Astrocyte of the hippocampus (primary cell): ENCODE results near the gene WASF3.
A peak's percentile ranks its signal among the peaks of the same experiment; 100 is the strongest.

Experiments
- DNase-seq: peaks from one replicate; pipeline ENCODE4 v3.0.0; 2011; ENCODE audit warnings: low read depth, low spot score

Gene WASF3

GRCh38 chr13:26589754-26590153 is 32.3 kb downstream of the WASF3 start:
- DNase-seq = peak; percentile 62

- DNase-seq = no peak
These were observed 32.9 kb downstream of the WASF3 start for GRCh38 chr13:26590379-26590778.

GRCh38 chr13:26590951-26591350 is 33.5 kb downstream of the WASF3 start:
- DNase-seq = no peak

GRCh38 chr13:26591672-26592071 is 34.2 kb downstream of the WASF3 start:
- DNase-seq = no peak

DNA sequence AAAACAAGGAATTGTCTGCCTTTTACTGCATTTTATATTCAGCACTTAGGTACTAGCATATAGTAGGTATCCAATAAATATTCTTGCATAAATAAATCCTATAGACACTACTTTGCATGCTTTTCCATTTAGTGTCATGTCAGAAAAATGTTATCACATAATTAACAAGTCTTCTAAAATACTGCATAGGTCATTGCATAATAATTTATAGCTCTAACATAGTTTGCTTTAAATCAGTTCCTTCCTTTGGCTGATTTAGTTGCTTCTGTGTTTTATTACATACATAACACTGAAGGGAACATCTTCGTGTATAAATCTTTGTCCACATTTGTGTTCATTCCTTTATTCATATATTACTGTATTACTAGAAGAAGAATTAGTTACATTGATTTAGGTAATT is 36.2 kb downstream of the WASF3 start:
- DNase-seq = no peak

- DNase-seq = no peak
These were observed 36.9 kb downstream of the WASF3 start for GRCh38 chr13:26594363-26594762.

DNA sequence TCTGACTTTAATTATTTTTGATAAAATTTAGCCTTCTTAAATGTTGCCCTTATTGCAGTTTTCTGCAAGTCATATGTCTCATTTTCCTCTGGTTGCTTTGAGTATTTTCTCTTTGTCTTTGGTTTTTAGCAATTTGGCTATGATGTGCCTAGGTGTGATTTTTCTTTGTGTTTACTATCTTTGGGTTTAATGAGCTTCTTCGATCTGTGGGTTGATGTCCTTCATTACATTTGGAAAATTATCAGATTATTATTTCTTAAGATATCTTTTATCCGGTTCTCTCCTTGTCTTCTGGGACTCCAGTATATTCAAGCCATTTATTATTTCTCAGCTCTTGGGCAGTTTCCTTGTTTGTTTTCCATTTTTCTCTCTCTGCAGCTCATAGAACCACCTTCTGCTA is 39.0 kb downstream of the WASF3 start:
- no peak for DNase-seq

- no peak for DNase-seq
These were observed 41.9 kb downstream of the WASF3 start for GRCh38 chr13:26599403-26599802.

DNA sequence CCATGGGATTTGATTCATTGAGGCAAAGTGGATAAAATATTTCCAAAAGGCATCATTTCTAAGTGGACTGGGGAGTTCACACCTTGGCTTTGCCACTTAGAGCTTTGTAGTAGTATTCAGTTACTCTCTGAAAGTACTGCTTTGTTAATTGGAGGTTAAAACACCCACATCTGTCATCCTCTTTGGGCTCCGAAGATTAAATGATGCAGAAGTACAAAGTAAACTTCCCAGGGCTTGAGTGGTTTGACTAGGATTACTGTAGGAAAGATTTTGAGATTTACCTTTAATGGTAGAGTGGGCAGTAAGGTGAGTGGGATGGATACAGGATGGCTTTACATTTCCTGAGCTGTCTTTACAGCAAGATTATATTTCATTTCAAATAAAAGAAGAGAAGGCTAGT is 42.4 kb downstream of the WASF3 start:
- DNase-seq = no peak

DNA sequence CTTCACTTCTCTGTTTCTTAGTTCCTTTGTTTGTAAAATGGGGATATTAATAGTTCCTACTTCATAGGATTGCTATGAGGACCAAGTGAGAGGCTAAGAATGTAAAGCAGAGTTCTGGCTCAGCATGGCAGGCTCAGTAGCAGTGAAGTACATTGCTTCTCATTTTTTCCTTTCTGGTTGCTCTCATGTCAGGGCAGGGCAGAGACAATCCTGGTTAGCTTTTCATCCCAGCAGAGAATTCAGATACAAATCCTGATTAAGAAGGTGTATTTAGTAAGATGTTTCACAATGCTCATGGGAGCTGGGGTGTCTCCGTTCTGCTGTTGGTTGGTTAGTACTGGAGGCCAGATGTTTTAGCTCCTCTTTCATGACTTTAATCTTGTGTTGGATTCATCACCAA is 42.9 kb downstream of the WASF3 start:
- DNase-seq = no peak

GRCh38 chr13:26601669-26602068 is 44.2 kb downstream of the WASF3 start:
- peak; percentile 26 for DNase-seq

DNA sequence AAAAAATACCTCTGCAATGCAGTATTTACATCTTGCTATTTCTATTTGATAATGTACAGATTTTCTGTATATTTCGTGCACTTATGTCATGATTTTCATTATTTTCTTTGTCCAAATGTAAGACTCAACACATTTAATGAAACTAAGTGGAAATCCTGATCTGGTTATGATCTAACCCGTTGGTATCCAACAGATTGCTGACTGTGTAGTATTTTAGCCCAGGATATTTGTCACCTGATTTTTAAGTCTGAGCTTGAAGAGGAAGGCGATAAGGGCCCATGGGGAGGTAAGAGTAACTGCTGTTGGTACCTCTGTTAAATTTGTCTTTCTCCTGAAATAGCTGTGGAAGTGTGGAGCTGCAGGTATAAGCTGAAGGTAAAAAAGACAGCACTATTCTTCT is 45.3 kb downstream of the WASF3 start:
- no peak for DNase-seq

- no peak for DNase-seq
These were observed 47.5 kb downstream of the WASF3 start for GRCh38 chr13:26604784-26605545.

GRCh38 chr13:26605845-26606244 is 48.4 kb downstream of the WASF3 start:
- DNase-seq = peak; percentile 16

GRCh38 chr13:26606631-26607030 is 49.1 kb downstream of the WASF3 start:
- DNase-seq = no peak

DNA sequence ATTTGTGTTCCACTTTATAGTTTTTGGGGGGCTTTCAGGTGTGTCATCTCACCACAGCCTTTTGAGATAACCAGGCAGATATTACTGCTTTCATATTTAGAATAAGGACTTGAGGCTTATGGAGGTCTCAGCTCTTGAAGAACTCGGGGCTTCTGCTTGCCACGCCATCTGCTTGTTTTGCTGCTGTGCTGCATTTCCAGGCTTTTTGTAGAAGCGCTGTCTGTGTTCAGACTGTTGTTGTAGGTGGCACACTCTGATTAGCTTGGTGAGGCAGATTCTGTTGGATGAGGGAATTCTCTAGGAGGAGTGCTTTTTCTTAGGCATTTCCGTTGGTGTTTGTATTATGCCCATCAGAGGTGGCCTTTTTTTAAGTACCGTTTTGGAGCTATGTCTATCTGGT is 57.2 kb downstream of the WASF3 start:
- DNase-seq = no peak

DNA sequence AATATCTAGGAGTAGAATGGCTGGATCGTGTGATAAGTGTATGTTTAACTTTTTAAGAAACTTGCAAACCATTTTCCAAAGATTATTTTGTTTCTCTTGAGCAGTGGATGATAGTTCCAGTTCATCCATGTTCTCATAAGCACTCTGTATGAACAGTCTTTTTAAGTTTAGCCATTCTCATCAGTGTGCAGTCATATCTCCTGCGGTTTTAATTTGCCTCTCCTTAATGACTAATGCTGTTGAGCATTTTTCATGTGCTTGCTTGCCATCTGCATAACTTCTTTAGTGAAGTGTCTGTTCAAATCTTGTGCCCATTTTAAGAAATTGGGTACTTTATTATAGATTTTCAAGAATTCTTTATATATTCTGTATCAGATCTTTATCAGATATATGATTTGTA is 58.6 kb downstream of the WASF3 start:
- DNase-seq = peak; percentile 42

DNA sequence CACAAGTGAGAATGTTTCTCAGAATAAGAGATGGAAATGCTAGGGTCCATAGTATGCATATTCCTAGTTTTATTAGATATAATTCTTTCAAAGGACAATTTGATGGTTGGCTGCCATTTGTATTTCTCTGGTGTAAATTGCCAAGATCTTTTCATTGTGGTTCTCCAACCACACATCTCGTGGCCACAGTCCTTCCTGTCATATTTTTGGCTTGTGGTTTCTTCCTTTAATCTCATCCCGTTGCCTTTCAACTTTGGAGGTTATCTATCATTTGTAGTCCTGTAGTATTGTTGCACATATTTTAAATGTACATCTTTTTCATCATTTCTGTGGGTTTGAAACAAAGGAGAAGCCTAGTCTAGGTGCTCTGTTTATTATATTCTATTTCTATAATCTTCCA is 61.2 kb downstream of the WASF3 start:
- peak; percentile 12 for DNase-seq

DNA sequence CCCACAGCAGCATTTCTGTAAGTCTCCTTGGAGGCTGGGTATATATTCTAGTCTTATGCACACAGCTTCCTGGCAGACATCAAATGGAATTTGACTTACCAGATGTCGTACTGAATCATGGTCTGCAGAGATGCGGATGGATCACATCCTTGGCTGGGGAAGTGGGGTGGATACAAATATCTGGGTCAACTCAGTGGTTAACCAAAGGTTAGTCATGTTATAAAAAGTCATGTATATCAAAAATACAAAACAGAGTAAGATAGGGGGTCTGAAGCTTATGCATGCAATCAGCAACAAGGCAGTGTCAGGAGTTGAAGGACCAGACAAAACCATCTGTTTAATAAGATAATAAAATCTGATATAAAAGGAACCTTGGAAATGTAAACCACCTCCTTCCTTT is 61.9 kb downstream of the WASF3 start:
- peak; percentile 52 for DNase-seq

DNA sequence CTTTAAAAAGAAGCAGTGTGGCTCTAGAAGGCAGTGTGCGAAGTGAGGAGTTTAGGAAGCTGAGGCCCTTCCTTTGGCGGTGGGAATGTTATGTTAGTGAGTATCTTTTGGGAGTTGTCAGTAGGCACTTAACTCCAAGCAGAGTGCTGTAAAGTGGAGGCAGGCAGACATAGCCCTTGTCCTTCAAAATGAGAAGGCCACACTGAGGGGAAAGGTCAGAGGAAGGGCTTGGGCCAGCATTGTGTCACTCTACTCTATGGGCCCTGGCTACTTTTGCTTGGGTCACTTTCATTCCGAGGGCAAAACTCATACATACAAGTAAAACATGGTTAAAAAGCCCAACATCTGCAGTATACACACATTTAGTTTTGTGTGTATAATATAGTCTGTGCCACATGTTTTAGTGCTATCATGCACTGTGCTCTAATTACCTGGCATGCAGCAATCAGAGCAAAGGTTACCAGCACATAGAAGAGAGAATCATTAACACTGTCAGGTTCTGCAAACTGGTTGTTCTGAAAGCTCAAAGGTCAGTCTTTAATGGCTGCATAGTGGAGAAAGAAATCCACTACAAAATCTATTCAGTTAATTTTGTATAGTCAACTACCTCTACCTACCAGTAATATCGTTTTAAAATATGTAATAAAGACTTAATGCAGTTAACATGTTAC is 64.4 kb downstream of the WASF3 start:
- no peak for DNase-seq

GRCh38 chr13:26623125-26623524 is 65.6 kb downstream of the WASF3 start:
- DNase-seq = no peak

DNA sequence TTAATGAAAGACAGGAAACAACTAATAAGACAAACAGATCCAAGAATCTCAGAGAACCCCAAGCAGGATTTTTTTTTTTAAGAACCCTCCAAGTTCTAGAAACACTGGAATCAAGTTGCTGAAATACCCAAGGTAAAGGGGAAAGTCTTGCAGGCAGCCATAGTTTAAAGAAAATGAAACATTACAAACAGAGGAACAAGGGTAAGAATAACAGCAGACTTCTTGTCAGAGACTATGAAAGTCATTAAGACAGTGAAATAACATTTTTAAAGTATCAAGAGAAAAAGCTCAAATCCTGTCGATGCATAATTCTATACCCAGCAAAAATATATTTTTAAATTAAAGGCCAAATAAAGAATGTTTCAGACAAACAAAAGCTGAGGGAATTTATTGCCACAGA is 67.1 kb downstream of the WASF3 start:
- DNase-seq = no peak

DNA sequence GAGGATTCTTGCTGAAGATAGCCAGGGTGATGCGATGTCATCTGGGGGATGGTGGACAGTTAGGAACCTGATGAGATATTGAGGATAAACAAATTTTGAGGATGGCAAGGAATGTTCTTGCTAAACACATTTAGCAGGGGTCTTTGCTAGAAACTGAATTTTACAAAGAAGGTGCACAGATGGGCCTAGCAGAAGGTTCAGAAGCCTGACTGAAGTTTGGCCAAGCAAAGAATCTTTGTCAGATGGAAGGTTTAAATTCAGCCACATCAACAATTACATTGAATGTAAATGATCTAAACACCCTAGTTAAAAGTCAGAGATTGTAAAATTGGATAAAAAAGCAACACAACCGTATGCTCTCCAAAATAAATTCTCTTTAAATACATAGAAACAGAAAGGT is 68.8 kb downstream of the WASF3 start:
- no peak for DNase-seq
